ENCODE results near the gene YIPF4.
"Not testable (repeated sequence)": the region's sequence is repeated elsewhere in the genome, so short reads cannot be mapped to it uniquely, and the experiment has no call there.

Gene YIPF4

DNA sequence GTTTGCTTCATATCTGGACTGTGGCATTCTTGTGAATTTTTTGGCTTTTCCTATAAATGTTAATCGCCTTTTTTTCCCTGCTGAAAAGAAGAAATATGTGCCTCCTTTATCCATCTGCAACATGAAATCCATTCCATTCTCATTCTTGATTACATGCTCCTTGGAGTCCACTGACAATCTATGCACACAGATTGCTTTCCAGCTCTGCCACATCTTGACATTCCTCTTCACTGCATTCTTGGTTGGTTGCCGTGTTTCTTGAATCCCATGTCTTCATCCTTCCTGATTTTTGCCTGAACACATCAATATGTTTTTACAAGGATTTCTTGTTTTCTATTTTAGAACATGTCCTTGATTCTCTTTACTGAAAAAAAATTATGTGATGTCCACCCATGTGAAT, 52.4 kb downstream of the YIPF4 start:
- DNase-seq (ENCODE audit: extremely low read depth, low read depth), result no peak
- TF ChIP-seq, protein P1, sequence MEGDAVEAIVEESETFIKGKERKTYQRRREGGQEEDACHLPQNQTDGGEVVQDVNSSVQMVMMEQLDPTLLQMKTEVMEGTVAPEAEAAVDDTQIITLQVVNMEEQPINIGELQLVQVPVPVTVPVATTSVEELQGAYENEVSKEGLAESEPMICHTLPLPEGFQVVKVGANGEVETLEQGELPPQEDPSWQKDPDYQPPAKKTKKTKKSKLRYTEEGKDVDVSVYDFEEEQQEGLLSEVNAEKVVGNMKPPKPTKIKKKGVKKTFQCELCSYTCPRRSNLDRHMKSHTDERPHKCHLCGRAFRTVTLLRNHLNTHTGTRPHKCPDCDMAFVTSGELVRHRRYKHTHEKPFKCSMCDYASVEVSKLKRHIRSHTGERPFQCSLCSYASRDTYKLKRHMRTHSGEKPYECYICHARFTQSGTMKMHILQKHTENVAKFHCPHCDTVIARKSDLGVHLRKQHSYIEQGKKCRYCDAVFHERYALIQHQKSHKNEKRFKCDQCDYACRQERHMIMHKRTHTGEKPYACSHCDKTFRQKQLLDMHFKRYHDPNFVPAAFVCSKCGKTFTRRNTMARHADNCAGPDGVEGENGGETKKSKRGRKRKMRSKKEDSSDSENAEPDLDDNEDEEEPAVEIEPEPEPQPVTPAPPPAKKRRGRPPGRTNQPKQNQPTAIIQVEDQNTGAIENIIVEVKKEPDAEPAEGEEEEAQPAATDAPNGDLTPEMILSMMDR (IDR thresholded peaks at IDR 0.05; ENCODE audit: low read depth, low read length), result no peak

DNA sequence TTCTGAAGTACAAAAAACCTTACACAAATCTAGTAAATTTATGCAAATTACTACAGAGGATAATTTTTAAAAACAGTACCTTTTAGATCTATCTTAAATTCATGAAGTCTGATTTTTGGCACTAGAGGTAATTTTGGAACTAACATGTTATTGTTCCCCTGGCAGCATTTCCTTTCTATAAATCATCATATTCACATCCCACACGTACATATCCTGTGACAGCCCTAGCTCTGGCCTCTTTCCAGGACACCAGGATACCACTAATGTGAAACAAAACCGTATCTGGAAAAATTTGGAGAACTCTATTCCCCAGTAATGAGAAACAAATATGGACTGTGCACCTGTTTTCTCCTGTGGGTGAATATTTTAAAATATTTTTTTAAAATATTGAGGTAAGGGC, 65.1 kb downstream of the YIPF4 start:
- DNase-seq (ENCODE audit: extremely low read depth, low read depth), result no peak
- TF ChIP-seq, protein P1 (IDR thresholded peaks at IDR 0.05; ENCODE audit: low read depth, low read length), result no peak

DNA sequence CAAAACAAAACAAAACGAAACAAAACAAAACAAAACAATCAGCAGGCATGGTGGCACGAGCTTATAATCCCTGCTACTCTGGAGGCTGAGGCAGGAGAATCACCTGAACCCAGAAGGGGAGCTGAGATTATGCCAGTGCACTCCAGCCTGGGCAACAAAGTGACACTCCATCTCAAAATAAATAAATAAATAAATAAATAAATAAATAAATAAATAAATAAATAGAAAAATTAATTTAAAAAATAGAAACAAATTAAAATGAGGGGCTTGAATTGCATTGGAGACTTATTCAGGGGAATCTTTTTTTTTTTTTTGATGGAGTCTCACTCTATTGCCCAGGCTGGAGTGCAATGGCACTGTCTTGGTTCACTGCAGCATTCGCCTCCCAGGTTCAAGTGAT, 73.1 kb downstream of the YIPF4 start:
- not testable (repeated sequence) for DNase-seq (ENCODE audit: extremely low read depth, low read depth)

DNA sequence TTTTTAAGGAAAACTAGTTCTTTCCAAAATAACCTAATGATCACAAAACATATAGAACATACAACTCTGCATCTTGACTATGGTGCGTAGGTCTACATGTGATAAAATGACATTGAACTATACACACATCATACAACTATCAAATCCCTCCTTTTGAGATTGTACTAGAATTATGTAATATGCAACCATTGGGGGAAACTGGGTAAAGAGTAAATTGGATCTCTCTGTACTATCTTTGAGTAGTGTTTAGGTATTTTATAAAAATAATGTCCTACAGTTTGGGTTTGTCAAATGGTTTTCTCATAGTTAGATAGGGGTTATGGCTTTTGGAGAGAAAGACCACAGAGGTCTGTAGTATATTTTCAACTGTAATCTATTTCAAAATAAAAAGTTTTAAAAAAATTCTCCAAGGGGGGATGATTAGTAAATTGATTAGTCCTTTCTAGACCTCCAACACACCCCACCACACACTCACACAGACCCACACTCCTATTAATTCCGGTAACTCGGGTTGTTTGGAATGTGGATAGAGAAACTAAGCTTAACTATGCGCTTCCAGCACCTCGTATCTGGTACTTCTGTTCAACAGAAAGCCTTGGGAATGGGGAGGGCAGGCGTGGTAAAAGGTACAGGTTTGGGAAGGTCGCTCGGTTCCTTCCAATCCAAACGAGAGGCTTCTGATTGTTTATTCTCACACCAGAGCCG, 78.4 kb downstream of the YIPF4 start:
- no peak for DNase-seq (ENCODE audit: extremely low read depth, low read depth)
- TF ChIP-seq, protein P1 (IDR thresholded peaks at IDR 0.05; ENCODE audit: low read depth, low read length), result no peak

DNA sequence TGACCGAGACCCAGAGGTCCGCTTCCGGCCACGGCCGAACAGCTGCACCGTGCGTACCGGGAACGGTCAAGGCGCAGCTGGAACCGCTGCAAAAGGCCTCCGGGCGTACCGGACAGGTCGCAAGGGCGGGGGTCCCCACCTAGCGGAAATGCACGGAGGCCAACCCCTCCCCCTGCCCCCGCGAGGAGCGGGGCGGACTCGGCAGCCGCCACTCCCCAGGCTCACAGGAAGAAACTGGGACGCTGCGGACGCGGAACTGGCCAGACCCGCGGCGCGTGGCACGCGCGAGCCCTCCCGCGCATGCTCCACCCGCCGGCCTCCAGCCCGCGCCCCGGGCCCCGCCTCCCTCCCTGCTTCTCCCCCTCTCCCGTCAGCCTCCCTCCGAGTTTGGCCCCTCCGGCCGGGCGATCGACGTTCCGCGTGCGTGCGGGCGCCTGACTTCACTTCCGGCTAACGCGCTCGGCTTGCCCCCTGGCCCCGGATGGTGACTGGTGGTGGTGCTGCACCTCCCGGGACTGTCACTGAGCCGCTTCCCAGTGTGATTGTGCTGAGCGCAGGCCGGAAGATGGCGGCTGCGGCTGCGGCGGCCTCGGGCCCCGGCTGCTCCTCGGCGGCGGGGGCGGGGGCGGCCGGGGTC, 79.1 kb downstream of the YIPF4 start, which contains the start of gene BIRC6:
Gene BIRC6, plus strand, starts transcription at position 343 of the 637 bp plus-strand sequence. Its CDS starts 139 bp downstream, at position 482.
- TF ChIP-seq, protein P1 (IDR thresholded peaks at IDR 0.05; ENCODE audit: low read depth, low read length), result no peak
- peak; percentile 90 for DNase-seq (ENCODE audit: extremely low read depth, low read depth)

DNA sequence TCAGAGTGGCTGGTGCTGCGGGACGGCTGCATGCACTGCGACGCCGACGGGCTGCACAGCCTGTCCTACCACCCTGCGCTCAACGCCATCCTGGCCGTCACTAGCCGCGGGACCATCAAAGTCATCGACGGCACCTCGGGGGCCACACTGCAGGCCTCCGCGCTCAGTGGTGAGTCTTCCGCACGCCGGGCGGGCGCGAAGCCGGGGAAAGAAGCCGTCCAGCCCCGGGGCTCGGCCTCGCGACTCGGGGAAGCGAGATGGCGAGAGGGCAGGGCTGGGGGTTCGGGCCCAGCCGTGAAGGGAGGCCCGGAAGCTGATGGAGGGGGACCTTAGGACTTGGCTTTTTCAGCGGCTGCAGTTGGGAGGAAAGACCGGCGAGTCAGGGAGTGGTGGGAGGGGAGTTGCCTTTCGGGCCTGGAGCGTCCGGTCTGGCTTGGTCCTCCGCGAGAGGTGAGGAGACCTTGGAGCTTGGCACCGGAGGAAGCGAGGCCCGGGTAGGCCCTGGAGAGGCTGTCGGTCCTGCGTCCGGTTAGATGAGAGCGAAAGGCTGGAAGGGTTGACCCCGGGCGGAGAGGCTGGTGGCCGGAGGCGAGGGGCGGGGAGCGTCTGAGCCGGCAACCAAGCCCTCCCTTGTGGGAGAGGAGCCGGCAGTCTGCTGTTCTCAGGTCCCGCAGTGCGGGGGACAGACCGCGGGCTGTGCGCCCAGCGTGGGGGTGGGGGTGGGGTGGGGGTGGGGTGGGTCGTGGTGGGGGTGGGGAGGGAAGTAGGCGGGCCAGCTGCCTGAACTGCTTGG, 79.8 kb downstream of the YIPF4 start:
- no peak for DNase-seq (ENCODE audit: extremely low read depth, low read depth)
- TF ChIP-seq, protein P1 (IDR thresholded peaks at IDR 0.05; ENCODE audit: low read depth, low read length), result no peak

DNA sequence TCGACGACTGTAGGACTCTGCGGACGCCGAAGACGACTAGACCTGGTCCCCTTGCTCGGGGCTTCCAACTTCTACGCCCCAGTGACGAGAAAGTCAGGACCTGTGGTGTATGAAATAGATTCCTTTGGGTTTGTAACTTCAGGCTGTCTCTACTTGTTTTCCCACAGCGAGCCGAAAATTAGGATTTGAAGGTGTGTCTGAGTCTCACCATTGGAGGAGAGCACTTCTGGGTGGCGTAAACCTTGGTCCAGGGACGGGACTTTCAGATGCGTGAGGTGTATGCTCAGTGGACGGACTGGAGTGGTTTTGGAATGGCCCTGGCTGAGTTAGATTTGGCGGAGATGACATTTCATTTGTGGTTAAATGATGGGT, 80.4 kb downstream of the YIPF4 start:
- no peak for DNase-seq (ENCODE audit: extremely low read depth, low read depth)
- TF ChIP-seq, protein P1 (IDR thresholded peaks at IDR 0.05; ENCODE audit: low read depth, low read length), result no peak
